GM23338 (cell line): ENCODE results near the gene TRIM51. TPM values are rescaled to one million over a fixed set of nuclear protein-coding genes. Genes with fewer than 3 reads are reported as not detected.

Source experiments
- ATAC-seq: fragments of 200-7000 bp; cut with Tn5 transposase; 3 replicates; pipeline ENCODE4 v1.9.1; 2020
- DNase-seq: peaks from one replicate; pipeline ENCODE4 v3.0.0-alpha.2; 2015; ENCODE audit warnings: low spot score
- H2AFZ ChIP-seq: fragments of 200-600 bp; sonication (generic); 2 replicates; pipeline ENCODE4 v1.8.0; 2016; ENCODE audit warnings: antibody characterized with exemption, mild to moderate bottlenecking, moderate library complexity
- H3F3A ChIP-seq: fragments of 200-600 bp; sonication (generic); replicated peaks from 2 replicates; pipeline ENCODE4 v1.8.0; 2017; ENCODE audit warnings: antibody characterized with exemption, mixed run types, low read depth
- H3K27ac ChIP-seq: fragments of 200-600 bp; sonication (generic); 2 replicates; pipeline ENCODE4 v1.6.1; 2016; ENCODE audit warnings: low read depth
- H3K27me3 ChIP-seq: fragments of 200-600 bp; sonication (generic); 2 replicates; pipeline ENCODE4 v1.8.0; 2016; ENCODE audit warnings: mild to moderate bottlenecking, mixed run types, moderate library complexity; ENCODE audit not compliant: insufficient read depth
- H3K36me3 ChIP-seq: fragments of 200-600 bp; sonication (generic); 2 replicates; pipeline ENCODE4 v1.8.0; 2016; ENCODE audit warnings: mild to moderate bottlenecking; ENCODE audit not compliant: insufficient read depth
- H3K4me1 ChIP-seq: fragments of 200-600 bp; sonication (generic); 2 replicates; pipeline ENCODE4 v1.8.0; 2016; ENCODE audit warnings: mild to moderate bottlenecking, moderate library complexity; ENCODE audit not compliant: insufficient read depth
- H3K4me2 ChIP-seq: fragments of 200-600 bp; sonication (generic); 2 replicates; pipeline ENCODE4 v1.7.1; 2017; ENCODE audit warnings: mixed run types
- H3K4me3 ChIP-seq: fragments of 200-600 bp; sonication (generic); 2 replicates; pipeline ENCODE4 v1.6.1; 2016; ENCODE audit warnings: mixed run types
- H3K79me2 ChIP-seq: fragments of 200-600 bp; sonication (generic); replicated peaks from 2 replicates; pipeline ENCODE4 v1.8.0; 2017; ENCODE audit warnings: mild to moderate bottlenecking; ENCODE audit not compliant: insufficient read depth
- H3K9me2 ChIP-seq: fragments of 200-600 bp; sonication (generic); 2 replicates; pipeline ENCODE4 v1.8.0; 2017; ENCODE audit not compliant: insufficient read depth
- H4K20me1 ChIP-seq: fragments of 200-600 bp; sonication (generic); replicated peaks from 2 replicates; pipeline ENCODE4 v1.8.0; 2017; ENCODE audit warnings: mild to moderate bottlenecking; ENCODE audit not compliant: insufficient read depth
- H3K27ac Mint-ChIP-seq: 2 replicates; pipeline ENCODE4 v1.8.0; 2020; ENCODE audit warnings: inconsistent platforms, mild to moderate bottlenecking, moderate library complexity, mixed read lengths
- H3K27me3 Mint-ChIP-seq: 3 replicates; pipeline ENCODE4 v1.8.0; 2022; ENCODE audit warnings: low read depth, mild to moderate bottlenecking, moderate library complexity, mixed read lengths, inconsistent platforms; ENCODE audit not compliant: insufficient read depth, poor library complexity
- H3K36me3 Mint-ChIP-seq: 3 replicates; pipeline ENCODE4 v1.8.0; 2021; ENCODE audit warnings: low read depth, mild to moderate bottlenecking, inconsistent platforms, moderate library complexity, mixed read lengths
- H3K4me1 Mint-ChIP-seq: 3 replicates; pipeline ENCODE4 v1.8.0; 2020; ENCODE audit warnings: mild to moderate bottlenecking, inconsistent platforms, mixed read lengths
- H3K4me3 Mint-ChIP-seq: 3 replicates; pipeline ENCODE4 v1.8.0; 2021; ENCODE audit warnings: moderate library complexity, mild to moderate bottlenecking, inconsistent platforms, mixed read lengths
- H3K9me3 Mint-ChIP-seq: 3 replicates; pipeline ENCODE4 v1.8.0; 2020; ENCODE audit warnings: moderate library complexity, mild to moderate bottlenecking, inconsistent platforms, mixed read lengths
- CREB1 ChIP-seq: fragments of 250-450 bp; sonication (Bioruptor Pico); IDR thresholded peaks from 2 replicates; pipeline ENCODE4 v1.5.0; 2020; ENCODE audit warnings: low read depth, mild to moderate bottlenecking, moderate library complexity
- JUNB ChIP-seq: IDR thresholded peaks from one replicate; pipeline ENCODE4 v1.6.1; 2016; ENCODE audit warnings: antibody characterized with exemption; ENCODE audit not compliant: unreplicated experiment
- POLR2AphosphoS5 ChIP-seq: IDR thresholded peaks from 2 replicates; pipeline ENCODE4 v1.6.1; 2016; ENCODE audit warnings: antibody characterized with exemption, low read depth
- ZNF114 ChIP-seq: fragments of 250-450 bp; sonication (Bioruptor Pico); IDR thresholded peaks from 2 replicates; pipeline ENCODE4 v1.5.0; 2020; ENCODE audit warnings: mild to moderate bottlenecking, moderate library complexity
- ZNF462 ChIP-seq: fragments of 250-450 bp; sonication (Bioruptor Pico); IDR thresholded peaks from 2 replicates; pipeline ENCODE4 v1.5.0; 2020; ENCODE audit warnings: mild to moderate bottlenecking, moderate library complexity
- polyA plus RNA-seq: library from polyadenylated mRNA; unstranded; fragments of >200 nt; fragmentation: Nextera tagmentation; extraction: Ambion mirVana; gene quantifications from 2 replicates; pipeline ENCODE4 v1.2.1, GENCODE V29; 2016
- total RNA-seq: library from RNA; depleted of rRNA; stranded (reverse); fragments of >200 nt; shearing (Covaris generic); gene quantifications from 2 replicates; pipeline ENCODE4 v1.2.3, GENCODE V29; 2014
- TF ChIP-seq, protein P1 (sequence below): IDR thresholded peaks from one replicate; pipeline ENCODE4 v1.6.1; 2018; ENCODE audit warnings: antibody characterized with exemption; ENCODE audit not compliant: unreplicated experiment
- TF ChIP-seq, protein P2 (sequence below): IDR thresholded peaks from 2 replicates; pipeline ENCODE4 v1.6.1; 2016; ENCODE audit warnings: antibody characterized with exemption
- TF ChIP-seq, protein P3 (sequence below), 2 experiments: fragments of 200-600 bp in 1 of 2; sonication (generic) in 1 of 2; conservative IDR thresholded peaks; 2 replicates each; pipeline versions ENCODE4 v1.5.1 to v1.6.1; 2016 to 2017; ENCODE audit warnings: antibody characterized with exemption in 2 of 2, low read depth in 2 of 2, mild to moderate bottlenecking in 2 of 2, moderate library complexity in 1 of 2

TRIM51 gene
- total and polyA plus RNA-seq, 2 experiments from 2014 or later, result 0.21 TPM; not detected in 1

DNA sequence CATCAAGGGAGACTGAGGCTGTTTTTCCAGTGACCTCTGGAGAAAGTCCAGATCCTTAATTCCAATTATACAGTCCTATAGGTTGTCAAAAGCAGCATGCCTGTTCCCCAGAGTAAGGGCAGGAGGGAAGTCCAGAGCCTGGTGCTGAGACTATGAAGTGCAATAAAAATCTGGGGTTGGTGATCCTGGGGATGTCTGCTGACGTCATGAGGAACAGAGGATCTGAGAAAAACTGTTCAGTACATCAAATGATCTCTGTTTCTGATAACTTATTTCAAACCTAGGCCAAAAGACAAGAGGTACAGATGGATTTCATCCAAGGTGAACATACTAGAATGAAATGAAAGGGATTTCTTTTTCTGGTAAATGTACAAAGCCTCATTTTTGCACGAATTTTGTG is 19.2 kb downstream of the TRIM51 start (continued):
- TF ChIP-seq, protein P1, sequence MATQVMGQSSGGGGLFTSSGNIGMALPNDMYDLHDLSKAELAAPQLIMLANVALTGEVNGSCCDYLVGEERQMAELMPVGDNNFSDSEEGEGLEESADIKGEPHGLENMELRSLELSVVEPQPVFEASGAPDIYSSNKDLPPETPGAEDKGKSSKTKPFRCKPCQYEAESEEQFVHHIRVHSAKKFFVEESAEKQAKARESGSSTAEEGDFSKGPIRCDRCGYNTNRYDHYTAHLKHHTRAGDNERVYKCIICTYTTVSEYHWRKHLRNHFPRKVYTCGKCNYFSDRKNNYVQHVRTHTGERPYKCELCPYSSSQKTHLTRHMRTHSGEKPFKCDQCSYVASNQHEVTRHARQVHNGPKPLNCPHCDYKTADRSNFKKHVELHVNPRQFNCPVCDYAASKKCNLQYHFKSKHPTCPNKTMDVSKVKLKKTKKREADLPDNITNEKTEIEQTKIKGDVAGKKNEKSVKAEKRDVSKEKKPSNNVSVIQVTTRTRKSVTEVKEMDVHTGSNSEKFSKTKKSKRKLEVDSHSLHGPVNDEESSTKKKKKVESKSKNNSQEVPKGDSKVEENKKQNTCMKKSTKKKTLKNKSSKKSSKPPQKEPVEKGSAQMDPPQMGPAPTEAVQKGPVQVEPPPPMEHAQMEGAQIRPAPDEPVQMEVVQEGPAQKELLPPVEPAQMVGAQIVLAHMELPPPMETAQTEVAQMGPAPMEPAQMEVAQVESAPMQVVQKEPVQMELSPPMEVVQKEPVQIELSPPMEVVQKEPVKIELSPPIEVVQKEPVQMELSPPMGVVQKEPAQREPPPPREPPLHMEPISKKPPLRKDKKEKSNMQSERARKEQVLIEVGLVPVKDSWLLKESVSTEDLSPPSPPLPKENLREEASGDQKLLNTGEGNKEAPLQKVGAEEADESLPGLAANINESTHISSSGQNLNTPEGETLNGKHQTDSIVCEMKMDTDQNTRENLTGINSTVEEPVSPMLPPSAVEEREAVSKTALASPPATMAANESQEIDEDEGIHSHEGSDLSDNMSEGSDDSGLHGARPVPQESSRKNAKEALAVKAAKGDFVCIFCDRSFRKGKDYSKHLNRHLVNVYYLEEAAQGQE, result no peak
- TF ChIP-seq, protein P2, sequence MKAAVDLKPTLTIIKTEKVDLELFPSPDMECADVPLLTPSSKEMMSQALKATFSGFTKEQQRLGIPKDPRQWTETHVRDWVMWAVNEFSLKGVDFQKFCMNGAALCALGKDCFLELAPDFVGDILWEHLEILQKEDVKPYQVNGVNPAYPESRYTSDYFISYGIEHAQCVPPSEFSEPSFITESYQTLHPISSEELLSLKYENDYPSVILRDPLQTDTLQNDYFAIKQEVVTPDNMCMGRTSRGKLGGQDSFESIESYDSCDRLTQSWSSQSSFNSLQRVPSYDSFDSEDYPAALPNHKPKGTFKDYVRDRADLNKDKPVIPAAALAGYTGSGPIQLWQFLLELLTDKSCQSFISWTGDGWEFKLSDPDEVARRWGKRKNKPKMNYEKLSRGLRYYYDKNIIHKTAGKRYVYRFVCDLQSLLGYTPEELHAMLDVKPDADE, result no peak

- Mint-ChIP-seq H3K4me3 (no peak within 1 kb of the TSS), H3K27ac (no peak within 1 kb of the TSS), H3K9me3 (peaks cover 85% of the 10 kb centered on the region), H3K36me3 (peaks cover 16% of the 10 kb centered on the region; the same call in 2 of the 3 replicates), H3K4me1 (no peaks in the 10 kb centered on the region), H3K27me3 (no peaks in the 10 kb centered on the region)
- Histone ChIP-seq H3K36me3 (no peaks in the 10 kb centered on the region), H3K4me2 (no peak within 1 kb of the TSS), H3K9me2 (no peaks in the 10 kb centered on the region), H3K4me1 (no peaks in the 10 kb centered on the region), H4K20me1 (no peaks in the 10 kb centered on the region), H3K4me3 (no peak within 1 kb of the TSS), H3F3A (no peaks in the 10 kb centered on the region), H2AFZ (no peak within 1 kb of the TSS), H3K79me2 (no peaks in the 10 kb centered on the region), H3K27me3 (no peaks in the 10 kb centered on the region), H3K27ac (no peak within 1 kb of the TSS)
- no peak for DNase-seq
- no peak for ATAC-seq
- TF ChIP-seq, protein P3, sequence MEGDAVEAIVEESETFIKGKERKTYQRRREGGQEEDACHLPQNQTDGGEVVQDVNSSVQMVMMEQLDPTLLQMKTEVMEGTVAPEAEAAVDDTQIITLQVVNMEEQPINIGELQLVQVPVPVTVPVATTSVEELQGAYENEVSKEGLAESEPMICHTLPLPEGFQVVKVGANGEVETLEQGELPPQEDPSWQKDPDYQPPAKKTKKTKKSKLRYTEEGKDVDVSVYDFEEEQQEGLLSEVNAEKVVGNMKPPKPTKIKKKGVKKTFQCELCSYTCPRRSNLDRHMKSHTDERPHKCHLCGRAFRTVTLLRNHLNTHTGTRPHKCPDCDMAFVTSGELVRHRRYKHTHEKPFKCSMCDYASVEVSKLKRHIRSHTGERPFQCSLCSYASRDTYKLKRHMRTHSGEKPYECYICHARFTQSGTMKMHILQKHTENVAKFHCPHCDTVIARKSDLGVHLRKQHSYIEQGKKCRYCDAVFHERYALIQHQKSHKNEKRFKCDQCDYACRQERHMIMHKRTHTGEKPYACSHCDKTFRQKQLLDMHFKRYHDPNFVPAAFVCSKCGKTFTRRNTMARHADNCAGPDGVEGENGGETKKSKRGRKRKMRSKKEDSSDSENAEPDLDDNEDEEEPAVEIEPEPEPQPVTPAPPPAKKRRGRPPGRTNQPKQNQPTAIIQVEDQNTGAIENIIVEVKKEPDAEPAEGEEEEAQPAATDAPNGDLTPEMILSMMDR (conservative IDR thresholded peaks at IDR 0.05; ENCODE audit: low read depth in 2 of 2), result no peak
- TF ChIP-seq ZNF114 (no peak), JUNB (no peak), CREB1 (no peak), POLR2AphosphoS5 (no peak), ZNF462 (CRISPR knock-in tag) (no peak)
- TF ChIP-seq, protein P1, result no peak
Measured at GRCh38 chr11:55914482-55914881, 31.4 kb downstream of the TRIM51 start, which contains the start of gene OR5W2. Gene OR5W2, minus strand, starts transcription at chr11:55914582. Its CDS starts 0 bp downstream, at chr11:55914582.
